Panc1 (cell line): ENCODE results near the gene RNF138. TPM values are rescaled to one million over a fixed set of nuclear protein-coding genes. Genes with fewer than 3 reads are reported as not detected.

Experiments
- total RNA-seq: library from RNA; stranded (reverse); gene quantifications from one replicate; pipeline ENCODE4 v1.2.1, GENCODE V29; 2021; ENCODE audit not compliant: unreplicated experiment

Gene RNF138
- total RNA-seq, 1 experiment from 2014 or later, result 27.3 TPM

Other genes starting within 250 kb of the RNF138 start
- 35.3 TPM for gene TRAPPC8, start 148.7 kb upstream of the RNF138 start, total RNA-seq
- 0.57 TPM for gene RNF125, start 73.0 kb upstream of the RNF138 start, total RNA-seq
- 0.28 TPM for gene MEP1B, start 98.2 kb downstream of the RNF138 start, total RNA-seq